GM18519 (cell line): ENCODE measurements around the gene MBLAC1.

Experiments
- ATAC-seq: cut with Tn5 transposase; IDR thresholded peaks from one replicate; pipeline ENCODE4 v1.9.1; 2021; ENCODE audit warnings: mild to moderate bottlenecking, moderate library complexity; ENCODE audit not compliant: unreplicated experiment, low FRiP score

Gene MBLAC1

GRCh38 chr7:100148559-100149328 lies 22.0 kb downstream of the MBLAC1 start, which contains the start of gene LAMTOR4:
LAMTOR4 (plus strand) TSS chr7:100148918; CDS start chr7:100148973, 55 bp downstream.
- peak; percentile 95 for ATAC-seq

DNA sequence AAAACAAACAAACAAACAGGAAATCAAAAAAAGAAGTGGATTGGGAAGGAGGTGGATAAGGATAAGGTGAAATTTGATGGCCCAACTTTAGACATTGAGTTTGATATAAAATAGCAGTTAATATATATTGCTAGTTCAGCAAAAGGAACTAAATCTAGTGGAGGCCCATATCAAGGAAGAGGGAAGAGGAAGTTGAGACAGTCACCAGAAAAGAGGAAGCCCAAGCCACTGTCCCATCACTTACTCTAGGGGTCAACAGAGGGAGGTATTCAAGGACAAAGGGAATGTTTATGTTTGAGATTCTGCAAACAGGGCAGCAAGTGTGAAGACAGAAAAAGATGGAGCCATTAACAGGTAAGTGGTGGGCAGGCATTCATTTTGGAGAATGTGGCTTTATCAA lies 25.6 kb downstream of the MBLAC1 start:
- no peak for ATAC-seq

DNA sequence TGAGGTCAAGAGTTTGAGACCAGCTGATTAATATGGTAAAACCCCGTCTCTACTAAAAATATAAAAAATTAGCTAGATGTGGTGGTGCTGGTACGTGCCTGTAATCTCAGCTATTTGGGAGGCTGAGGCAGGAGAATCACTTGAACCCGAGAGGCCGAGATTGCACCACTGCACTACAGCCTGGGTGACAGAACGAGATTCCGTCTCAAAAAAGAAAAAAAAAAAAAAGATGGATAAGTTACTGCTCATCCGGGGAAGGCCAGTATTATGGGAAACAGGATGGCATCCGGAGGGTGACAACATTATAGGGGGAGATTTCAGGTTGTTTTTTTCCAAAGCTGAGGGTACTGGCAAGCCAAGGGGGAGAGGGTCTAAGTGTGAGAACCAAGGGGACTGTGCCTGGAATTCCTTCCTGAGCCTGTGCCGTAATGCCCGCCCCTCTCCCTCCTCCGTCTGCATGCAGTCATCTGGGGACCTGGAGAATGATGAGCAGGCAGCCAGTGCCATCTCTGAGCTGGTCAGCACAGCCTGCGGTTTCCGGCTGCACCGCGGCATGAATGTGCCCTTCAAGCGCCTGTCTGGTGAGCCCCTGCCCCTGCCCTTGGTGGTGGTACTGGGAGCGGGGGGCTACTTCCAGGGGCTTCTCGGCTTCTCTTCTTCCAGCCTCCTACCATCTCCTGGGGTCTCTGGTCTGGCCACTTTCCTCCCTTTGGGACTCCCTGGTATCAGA lies 26.3 kb downstream of the MBLAC1 start:
- ATAC-seq: no peak

- no peak for ATAC-seq
These were observed 27.2 kb downstream of the MBLAC1 start for GRCh38 chr7:100153708-100154535.

DNA sequence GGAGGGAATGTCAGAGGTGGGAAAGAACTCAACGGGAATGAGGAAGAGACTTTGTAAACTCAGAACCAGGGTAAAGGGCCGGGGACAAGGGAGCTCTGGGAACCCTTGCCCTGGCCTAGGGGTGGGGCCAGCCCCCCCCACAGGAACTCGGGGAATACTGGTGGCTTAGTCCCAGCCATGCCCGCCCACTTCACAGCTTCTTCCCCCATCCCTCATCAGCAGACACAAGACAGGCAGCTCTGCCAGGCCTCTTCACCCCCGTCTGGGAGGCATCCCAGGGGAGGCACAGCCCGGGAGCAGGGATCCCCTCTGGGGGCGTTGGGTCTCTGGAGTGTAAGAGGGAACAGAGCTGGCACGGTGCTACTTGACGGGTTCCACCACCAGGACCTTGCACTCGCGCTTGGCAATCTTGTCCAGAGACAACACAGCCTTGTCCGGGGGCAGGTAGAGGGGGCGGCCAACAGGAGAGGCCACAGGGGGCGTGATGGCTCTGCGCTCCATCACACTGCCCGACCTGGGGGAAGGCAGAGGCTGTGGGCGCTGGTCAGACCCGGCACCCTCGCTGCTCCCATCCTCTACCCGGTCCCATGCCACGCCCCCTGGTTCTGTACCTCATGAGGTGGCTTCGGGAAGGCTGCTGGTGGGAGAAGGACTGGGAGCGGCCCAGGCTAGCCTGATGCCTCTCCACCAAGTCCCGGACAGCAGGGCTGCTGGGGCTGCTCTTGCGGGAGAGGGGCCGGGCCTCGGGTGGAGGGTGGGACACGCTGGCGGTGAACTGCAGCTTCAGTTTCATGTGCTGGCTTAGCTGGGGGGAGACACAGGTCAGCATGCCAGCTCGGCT lies 28.1 kb downstream of the MBLAC1 start:
- ATAC-seq: no peak

DNA sequence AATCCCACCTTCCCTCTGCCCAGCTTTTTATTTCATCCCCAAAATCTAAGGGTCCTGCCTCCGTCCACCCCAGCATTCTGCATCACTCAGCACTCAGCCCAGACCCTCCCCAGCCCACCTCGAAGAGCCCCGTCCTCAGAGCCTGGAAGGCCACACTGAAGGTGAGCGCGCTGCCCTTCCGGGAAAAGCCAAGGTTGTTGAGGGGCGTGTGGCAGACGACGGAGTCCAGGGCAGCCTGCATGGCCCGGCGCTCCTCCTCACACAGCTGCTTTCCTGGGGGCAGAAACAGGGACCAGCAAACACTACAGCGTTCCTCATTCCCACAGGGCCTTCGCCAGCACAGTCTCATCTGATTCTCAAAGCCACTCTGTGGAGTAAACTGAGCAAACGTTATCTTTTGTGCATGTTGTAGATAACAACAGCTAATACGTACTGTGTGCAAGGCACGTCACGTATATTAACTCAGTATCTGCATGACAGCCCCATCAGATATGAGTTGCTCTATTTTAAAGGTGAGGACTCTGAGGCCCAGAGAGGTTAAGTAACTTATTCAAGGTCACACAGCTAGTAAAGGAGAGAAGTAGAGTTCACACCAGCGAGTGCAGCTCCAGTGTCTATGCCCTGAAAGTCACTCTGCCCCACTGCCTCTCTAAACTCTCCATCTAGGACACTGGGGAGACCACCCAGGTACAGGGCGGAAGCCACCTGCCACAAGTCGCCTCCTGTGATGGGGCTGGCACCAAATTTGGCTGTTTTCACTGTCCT lies 29.0 kb downstream of the MBLAC1 start:
- ATAC-seq: no peak

DNA sequence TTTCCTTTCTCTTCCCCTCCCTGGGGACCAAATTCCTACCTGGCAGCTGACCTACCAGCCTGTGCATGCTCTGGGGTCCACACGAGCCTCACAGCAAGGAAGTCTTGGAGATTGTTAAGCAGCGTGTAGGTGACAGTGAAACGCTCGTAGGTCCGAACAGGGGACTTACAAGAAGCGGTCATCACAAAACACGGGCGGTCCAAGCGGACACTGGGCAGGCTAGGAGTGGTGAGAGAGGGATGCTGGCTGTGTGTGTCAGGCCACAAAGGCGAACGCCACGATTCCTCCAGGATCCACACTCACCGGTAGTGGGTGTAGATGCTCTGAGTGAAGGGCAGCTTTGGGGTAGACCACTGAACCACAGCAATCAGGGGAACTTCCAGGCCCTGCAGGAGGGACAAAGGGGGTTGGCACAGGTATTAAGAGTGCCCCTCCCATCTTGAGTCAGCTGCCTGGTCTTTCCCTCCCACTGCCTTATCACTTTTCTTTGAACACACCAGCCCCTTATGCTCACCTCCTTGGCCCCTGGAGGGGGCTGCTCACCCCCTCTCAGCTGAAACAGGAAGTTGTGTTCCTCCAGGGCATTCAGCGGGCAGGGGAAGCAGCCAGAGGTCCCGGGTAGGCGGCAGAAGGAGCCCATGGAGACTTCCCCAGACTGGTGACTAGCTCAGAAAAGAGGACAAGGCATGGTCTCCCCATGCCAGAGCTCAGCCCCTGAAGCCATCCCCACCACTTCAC lies 29.7 kb downstream of the MBLAC1 start:
- no peak for ATAC-seq

GRCh38 chr7:100157069-100157333 lies 30.2 kb downstream of the MBLAC1 start:
- no peak for ATAC-seq

GRCh38 chr7:100157334-100158228 lies 30.8 kb downstream of the MBLAC1 start:
- no peak for ATAC-seq

- ATAC-seq: no peak
These were observed 31.7 kb downstream of the MBLAC1 start, which contains the start of gene TRAPPC14 for GRCh38 chr7:100158229-100159098. TRAPPC14 (minus strand) TSS chr7:100158723; CDS start chr7:100158499, 224 bp downstream.

DNA sequence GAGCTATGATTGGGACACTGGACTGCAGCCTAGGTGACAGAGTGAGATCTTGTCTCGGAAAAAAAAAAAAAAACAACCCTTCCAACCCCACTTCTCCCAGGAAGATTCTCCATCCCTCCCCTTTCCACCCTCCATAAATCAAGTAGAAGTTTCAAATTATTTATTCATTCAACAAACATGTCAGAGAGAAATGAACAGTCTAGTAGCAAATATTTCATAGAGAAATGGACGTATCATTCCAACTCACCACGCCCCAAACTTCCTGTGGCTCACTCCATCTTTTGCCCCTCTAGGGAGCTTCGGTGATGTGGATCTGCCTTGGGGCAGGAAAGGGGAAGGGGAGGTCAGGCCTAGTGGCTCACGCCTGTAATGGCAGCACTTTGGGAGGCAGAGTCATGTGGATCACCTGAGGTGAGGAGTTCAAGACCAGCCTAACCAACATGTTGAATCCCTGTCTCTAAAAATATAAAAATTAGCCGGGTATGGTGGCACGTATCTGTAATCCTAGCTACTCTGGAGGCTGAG lies 32.4 kb downstream of the MBLAC1 start:
- ATAC-seq: no peak

- no peak for ATAC-seq
These were observed 33.3 kb downstream of the MBLAC1 start for GRCh38 chr7:100160067-100160466.

- ATAC-seq: no peak
These were observed 36.3 kb downstream of the MBLAC1 start for GRCh38 chr7:100163006-100163531.

- ATAC-seq: no peak
These were observed 37.1 kb downstream of the MBLAC1 start for GRCh38 chr7:100163871-100164270.

- ATAC-seq: no peak
These were observed 39.7 kb downstream of the MBLAC1 start for GRCh38 chr7:100166317-100166940.
